Fibroblast of skin of left biceps (primary cell): Measurements from ENCODE around the gene STAMBP.

Experiments used
- DNase-seq, 2 experiments: peaks; one replicate each; pipeline ENCODE4 v3.0.0-alpha.2; 2013; ENCODE audit warnings: low read depth in 2 of 2

Gene STAMBP

DNA sequence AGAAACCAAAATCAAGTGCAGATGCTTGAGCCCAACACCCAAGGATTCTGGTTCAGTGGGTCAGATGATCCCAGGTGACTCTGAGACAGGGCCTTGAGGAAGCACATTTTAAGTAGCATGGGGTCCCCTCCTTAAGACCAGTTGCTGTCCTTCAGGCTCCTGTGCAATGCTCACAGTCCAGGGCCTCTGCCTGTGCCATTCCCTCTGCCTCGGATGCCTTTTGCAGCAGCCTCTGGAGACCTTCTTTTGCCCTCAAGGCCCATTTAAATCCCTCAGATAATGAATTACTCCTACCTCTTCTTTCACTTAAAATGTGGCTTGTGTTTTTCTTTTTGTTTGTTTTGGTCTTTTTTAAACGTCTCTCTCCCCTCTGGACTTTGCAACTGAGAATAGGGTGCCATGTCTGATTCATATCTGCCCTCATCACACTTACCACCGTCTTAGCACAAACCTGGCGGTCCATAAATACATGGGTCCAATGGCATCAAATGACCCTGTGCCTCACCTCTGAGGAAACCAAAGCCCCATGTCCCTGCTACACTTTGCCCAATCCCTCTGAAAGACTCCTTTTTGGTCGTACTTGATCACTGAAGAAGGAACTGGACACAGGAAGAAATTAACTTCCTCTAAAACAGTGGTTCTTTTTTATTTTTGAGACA lies 78.2 kb downstream of the STAMBP start:
- no peak for DNase-seq

DNA sequence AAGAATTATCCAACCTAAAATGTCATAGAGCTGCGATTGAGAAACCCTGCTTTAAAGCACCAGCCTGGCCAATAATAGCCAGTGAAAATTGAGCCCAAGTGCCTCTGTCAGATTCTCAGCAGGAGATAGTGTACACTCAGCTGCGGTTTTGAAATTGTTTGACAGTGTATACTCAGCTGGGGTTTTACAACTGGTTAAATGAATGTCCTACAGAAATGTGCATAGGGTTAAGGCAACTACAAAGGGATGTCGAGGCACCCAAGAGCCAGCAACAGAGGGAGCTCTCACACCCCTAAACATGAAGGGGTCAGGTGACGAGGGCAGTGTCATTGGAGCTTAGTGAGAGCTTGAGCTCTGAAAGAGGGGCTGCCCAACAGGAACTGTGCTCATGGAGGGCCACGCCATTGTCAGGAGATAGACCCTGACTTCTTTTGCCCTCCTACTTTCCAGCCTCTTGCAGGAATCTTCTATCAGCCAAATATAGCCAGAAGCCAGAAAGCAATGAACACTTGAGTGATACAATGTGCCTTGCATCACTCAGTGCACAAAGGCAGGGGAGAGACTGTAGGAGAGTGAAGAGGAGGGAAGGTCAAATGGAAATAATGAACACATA lies 79.2 kb downstream of the STAMBP start:
- no peak for DNase-seq

DNA sequence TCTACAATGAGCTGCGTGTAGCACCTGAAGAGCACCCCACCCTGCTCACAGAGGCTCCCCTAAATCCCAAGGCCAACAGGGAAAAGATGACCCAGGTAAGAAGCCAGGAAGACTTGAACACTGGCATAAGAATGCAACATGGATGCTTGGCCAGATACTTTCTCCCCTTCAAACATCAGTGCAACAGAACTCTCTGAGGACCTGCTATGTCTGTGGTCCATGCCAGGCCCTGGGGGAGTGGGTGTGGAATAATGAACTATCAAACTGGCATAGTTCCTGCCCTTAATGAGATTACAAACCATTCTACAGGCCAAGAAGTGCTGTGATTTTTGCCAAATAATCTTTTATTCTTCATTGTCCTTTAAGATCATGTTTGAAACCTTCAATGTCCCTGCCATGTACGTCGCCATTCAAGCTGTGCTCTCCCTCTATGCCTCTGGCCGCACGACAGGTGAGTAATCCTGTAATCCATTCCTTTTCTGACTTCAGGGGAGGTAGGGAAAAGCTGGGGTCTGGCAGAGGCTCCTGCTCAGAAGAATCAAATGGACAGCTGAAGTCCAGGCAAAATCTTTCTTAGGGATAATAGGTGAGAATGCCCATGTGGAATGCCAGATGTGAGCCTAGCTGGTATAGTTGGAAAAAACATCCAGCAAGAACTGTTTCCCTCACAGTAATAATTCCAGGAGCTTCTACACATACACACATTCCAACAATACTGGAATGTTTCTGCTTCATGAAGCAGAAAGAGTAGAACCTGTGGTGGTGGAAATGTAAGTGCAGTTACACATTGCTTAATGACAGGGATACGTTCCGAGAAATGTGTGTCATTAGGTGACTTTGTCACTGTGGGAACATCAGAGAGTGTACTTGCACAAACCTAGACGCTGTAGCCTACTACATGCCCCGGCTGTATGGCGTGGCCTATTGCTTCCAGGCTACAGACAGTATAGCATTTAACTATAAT lies 80.2 kb downstream of the STAMBP start:
- DNase-seq = no peak

- DNase-seq = no peak
Measured at GRCh38 chr2:73910873-73911547, 82.2 kb downstream of the STAMBP start.

DNA sequence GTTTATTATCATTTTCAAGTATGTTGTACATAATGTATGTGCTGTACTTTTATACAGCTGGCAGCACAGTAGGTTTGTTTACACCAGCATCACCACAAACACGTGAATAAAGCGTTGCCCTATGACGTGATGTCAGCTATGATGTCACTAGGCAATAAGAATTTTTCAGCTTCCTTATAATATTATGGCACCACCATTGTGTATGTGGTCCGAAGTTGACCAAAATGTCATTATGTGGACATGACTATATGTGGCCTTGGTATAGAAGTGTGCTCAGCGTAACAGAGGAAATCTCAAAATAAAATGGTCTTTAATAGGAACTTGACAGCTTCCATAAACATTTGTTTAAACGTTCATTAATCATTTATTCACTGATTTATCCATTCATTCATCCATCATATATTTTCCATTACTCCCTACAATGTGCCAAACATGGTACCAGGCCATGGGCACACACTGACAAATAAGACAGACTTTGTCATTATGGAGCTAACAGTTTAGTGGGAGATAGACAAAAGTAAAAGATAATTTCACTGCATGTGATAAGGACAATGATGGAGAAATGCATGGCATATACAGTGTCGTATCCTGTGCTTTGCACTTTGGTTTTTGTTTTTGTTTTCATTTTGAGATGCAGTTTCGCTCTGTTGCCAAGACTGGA lies 82.9 kb downstream of the STAMBP start:
- no peak for DNase-seq

- no peak for DNase-seq
Measured at GRCh38 chr2:73913414-73914054, 84.8 kb downstream of the STAMBP start.

DNA sequence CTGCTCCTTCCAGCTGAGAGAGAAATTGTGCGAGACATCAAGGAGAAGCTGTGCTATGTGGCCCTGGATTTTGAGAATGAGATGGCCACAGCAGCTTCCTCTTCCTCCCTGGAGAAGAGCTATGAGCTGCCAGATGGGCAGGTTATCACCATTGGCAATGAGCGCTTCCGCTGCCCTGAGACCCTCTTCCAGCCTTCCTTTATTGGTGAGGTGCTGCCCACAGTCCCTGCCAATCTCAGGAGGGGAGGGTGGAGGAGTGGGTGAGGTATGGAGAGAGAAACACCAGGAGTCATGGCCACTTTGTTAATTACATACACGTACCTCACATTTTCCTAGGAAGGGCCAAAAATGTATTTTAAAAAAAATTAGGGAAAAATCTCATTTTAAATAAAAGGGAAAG lies 85.9 kb downstream of the STAMBP start:
- DNase-seq = no peak

DNA sequence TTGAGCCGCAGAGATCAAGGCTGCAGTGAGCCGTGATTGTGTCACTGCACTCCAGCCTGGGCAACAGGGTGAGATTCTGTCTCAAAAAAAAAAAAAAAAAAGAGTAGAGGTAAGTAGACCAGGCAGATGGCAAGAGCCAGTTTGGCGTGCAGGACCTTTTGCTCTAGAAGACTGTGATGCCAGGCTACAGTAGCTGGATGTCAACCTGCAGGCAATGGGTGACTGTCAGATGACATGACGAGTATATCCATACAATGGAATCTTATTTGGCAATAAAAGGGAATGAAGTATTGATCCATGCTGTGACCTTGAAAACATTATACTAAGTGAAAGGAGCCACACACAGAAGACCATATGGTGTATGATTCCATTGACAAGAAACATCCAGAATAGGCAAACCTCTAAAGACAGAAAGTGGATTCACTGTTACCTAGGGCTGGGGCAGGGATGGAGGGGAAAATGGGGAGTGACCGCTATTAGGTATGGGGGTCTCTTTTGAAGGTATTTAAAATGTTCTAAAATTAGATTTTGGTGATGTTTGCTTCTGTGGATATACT lies 86.8 kb downstream of the STAMBP start:
- no peak for DNase-seq

- no peak for DNase-seq
Measured at GRCh38 chr2:73916666-73917065, 87.9 kb downstream of the STAMBP start.

- no peak for DNase-seq
Measured at GRCh38 chr2:73917296-73917695, 88.5 kb downstream of the STAMBP start.

GRCh38 chr2:73917696-73918207 lies 89.0 kb downstream of the STAMBP start:
- DNase-seq = no peak

DNA sequence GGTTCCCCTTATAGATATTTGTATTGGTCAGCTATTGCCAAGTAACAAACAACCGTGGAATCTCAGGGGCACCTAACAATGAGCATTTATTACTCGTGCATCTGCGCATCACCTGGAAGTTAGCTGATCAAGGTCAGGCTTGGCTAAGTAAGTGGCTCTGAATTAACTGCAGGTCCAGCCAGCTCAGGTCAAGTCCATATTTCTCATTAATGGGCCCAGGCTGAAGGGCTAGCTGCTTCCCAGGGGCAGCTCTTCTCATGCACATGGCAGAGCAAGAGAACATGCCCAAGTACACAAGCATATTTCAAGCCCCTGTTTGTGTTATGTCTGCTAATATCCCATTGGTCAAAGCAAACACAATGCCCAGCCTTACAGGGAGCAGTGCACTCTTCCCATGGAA lies 90.1 kb downstream of the STAMBP start:
- DNase-seq = no peak

DNA sequence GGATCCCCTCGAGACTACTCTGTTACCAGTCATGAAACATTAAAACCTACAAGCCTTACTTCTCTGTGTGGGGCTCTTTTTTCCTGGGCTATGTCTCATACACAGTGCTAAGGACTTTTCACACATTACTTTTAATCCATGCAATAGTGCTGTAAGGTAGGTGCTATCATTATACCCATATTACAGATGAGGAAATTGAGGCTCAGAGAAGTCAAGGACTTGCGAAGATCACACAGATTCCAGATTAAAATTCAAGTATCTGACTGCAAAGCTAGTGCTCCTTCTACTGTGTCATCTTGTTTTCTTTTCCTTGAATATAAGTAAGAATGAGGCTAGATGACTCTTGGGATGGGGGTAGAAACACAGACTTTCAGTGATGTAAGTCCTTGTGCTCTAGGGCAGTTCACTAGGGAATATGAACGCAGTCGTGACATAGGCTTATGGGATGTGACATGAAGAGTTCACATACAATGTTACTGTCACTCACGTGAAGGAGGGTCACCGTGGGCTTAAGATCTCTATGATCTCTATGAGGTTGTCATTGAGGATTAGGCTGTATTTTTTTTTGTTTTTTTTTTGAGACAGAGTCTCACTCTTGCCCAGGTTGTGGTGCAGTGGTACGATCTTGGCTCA lies 91.0 kb downstream of the STAMBP start:
- no peak for DNase-seq

DNA sequence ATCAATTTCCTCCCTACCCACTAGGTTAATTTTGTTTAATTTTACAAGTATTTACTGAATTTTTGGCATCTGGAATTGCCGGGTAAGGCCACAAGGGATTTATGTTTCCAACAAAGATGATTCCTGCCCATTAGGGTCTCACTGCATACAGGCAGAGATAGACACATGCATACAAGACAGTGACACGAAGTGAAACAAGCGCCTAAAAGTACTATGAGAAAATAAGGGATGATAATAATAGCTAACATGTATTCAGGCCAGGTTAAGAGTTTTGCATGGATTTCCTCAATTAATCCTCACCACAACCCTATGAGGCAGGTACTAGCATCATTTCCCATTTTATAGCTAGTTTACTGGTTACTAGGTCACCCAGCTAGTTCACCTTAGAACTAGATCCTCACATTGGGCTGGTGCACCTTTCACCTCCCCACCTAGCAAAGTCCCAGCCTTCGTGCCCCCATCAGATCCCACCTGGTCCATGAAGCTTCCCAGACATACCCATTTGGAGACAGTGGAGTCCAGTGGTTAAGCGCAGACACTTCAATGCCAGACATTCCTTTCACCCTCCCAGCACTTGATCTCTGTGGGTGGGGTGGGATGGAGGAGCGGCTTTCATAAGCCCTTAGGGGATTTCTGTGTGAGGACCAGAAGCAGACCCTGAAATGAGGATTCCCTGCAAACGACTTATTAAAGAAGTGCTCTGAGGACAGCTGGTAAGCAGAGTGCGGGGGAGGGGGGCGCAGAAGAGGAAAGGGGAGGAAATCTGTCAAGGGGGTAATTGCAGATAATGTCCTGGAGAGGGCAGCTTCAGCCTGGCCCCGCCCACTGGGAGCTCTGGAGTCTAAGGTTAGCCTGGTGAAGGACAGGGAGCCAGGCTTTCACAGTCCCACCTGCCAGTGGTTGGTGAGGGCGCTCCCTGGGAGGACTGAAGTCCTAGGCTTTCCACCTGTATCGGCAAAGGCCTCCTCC lies 92.1 kb downstream of the STAMBP start:
- DNase-seq = no peak

DNA sequence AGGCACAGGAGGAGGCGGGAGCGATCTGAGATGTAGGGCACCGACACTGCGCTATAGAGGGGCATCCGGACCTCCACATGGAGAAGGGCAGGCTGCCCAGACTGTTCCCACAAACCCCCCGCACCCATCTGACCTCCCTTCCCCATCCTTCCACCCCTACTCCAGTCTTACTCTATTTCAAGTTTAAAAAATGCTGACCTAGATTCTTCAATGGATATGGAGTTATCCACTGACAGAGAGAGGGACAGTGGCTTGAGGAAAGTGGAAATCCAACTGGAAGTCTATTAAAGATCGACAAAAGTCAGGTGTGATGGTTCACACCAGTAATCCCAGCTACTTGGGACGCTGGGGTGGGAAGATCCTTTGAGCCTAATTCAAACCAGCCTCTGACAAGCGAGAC lies 92.8 kb downstream of the STAMBP start:
- no peak for DNase-seq

GRCh38 chr2:73922681-73923080 lies 93.9 kb downstream of the STAMBP start:
- no peak for DNase-seq
